NCI-H1694 treated with DMSO at 0.1 percent for 48 hours (cell line): ENCODE measurements around the gene MCAM.

ENCODE experiments used
- DNase-seq: peaks from one replicate; lab custom pipeline; 2025; lab: John Stamatoyannopoulos, UW

MCAM gene

GRCh38 chr11:119307219-119307618 is 9.7 kb downstream of the MCAM start:
- no peak for DNase-seq

GRCh38 chr11:119306373-119306890 is 10.5 kb downstream of the MCAM start:
- no peak for DNase-seq

DNA sequence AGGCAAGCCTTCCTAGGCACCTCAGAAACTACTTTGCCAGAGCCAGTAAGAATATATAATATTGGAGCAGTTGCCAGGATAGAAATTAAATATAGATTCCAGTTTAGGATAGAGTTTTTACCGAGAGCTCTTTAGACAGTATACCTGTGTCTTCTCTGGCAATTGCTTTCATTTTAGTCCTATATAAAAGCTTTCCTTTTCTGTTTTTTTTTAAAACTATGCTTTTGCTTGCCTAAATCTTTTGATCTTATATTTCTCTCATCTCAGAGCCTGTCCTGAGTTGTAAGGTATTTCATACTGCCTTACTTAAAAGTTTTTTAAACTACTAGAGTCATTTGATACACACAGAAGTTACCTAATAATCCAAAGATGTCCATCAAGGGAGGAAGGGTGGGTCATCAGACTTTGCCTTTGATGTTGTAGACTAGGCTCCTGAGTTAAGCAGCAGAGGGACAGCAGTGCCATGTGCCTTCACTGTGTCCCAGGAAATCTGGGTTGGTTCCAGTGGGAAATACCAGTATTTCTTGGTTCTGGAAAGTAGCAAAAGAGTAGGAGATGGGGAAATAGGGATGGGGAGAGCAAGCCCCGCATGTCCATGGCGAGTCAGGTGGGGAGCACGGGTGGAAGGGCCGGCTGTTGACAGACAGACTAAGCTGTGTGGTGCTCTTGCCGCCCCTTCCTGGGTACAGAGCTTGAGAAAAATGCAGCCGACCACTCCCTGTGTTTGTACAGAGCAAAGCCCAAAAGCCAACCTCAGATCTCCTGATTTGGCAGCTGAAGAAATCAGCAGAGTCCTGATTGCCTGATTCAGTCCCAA is 11.2 kb downstream of the MCAM start:
- no peak for DNase-seq

GRCh38 chr11:119303227-119303718 is 13.7 kb downstream of the MCAM start:
- DNase-seq: no peak

- DNase-seq: no peak
Measured at GRCh38 chr11:119300198-119300964, 16.5 kb downstream of the MCAM start.

- DNase-seq: no peak
Measured at GRCh38 chr11:119299416-119299815, 17.5 kb downstream of the MCAM start.

- DNase-seq: no peak
Measured at GRCh38 chr11:119298726-119299125, 18.2 kb downstream of the MCAM start.

DNA sequence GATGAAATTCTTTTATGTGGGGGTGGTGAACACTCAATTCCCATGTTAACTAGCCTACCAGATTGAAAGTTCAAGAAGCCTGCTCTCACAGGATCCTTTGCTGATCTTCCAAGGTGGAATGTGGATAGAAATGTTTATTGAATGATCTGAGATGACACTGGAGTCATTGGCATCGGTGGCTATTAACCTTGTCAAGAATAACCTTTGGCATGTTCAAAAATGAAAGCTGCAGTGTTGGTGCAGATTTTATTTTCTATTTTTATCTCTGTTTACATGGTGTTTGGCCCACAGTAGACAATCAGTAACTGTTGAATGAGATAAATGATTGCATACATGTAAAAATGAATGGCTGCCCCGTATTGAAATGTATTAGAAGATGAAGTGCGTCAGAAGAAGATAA is 19.0 kb downstream of the MCAM start:
- no peak for DNase-seq

DNA sequence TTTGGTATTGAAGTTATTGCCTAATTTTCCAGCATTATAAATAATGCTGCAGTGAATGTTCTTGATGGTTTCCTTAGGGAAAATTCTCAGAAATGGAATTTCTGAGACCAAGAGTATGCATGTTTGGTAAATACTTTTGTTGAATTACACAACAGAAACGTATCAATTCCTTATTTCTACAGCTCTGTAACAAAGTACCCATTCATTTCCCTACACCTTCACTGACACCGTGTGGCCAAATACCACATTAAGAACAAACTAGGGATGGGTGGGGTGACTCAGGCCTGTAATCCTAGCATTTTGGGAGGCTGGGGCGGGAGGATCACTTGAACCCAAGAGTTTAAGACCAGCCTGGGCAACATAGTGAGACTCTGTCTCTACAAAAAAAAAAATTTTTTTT is 21.8 kb downstream of the MCAM start:
- DNase-seq: no peak

DNA sequence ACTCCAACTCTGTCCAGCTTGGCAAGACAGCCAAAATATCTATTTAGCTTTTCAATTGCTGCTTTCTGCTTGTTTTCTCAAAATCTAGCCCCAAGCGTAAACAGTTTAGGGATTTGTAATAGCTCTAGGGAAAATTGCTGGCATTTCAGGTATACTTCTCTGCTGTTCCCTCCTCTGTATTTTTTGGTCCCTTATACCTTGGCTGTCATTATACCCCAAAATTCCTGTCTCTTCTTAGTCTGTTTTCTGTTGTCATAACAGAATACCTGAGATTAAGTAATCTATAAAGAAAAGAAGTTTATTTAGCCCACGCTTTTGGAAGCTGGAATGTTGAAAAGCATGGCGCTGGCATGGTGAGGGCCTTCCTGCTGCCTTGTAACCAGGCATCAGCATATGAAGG is 23.5 kb downstream of the MCAM start:
- no peak for DNase-seq

DNA sequence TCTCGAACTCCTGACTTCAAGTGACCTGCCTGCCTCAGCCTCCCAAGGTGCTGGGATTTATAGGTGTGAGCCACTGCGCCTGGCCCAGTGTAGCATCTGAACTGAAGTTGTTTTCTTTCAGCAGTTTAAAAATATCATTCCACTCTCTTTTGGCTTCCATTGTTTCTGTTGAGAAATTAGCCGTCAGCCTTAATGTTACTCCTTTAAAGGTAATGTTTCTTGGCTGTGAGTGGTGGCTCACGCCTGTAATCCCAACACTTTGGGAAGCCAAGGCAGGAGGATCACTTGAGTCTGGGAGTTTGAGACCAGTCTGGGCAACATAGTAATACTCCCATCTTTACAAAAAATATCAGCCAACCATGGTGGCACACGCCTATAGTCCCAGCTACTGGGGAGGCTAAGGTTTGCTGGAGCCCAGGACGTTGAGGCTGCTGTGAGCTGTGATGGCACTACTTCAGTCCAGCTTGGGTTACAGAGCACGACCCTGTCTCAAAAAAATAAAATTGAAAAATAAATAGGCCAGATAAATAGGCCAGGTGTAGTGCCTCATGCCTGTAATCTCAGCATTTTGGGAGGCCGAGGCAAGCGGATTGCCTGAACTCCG is 25.9 kb downstream of the MCAM start:
- DNase-seq: no peak

GRCh38 chr11:119288219-119288618 is 28.7 kb downstream of the MCAM start:
- no peak for DNase-seq

GRCh38 chr11:119285431-119285830 is 31.5 kb downstream of the MCAM start:
- no peak for DNase-seq

DNA sequence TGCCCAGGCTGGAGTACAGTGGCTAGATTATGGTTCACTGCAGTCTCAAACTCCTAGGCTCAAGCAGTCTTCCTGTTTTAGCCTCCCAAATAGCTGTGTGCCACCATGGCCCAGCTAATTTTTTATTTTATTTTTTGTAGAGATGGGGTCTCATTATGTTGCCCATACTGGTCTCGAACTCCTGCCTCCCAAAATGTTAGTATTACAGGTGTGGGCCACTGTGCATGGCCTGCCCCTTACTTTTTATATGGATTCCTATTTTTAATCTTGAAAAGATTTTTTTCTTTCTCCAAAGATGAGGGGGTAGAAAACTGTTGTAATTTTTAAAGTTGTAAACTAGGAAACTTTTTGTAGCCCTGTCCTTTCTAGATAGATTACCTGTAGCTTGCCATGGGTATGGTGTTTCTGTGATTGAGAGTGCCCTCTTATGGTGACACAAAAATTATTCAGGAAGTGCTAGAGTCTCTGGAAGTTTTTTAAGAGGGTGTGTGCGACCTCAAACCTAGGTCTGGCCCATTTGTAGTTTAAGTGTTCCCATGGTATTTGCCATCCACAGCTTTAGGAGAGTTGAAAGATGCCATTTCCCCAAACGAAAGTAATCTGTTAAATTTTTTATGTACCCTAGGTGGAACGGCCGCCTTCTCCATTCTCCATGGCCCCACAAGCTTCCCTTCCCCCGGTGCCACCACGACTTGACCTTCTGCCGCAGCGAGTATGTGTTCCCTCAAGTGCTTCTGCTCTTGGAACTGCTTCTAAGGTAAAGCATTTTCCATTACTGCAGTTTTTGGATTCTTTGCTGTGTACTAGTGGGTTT is 32.4 kb downstream of the MCAM start:
- DNase-seq: no peak

- DNase-seq: no peak
Measured at GRCh38 chr11:119282495-119282894, 34.4 kb downstream of the MCAM start.

GRCh38 chr11:119277660-119278059 is 39.3 kb downstream of the MCAM start:
- DNase-seq: no peak

- DNase-seq: no peak
Measured at GRCh38 chr11:119273721-119274120, 43.2 kb downstream of the MCAM start.

DNA sequence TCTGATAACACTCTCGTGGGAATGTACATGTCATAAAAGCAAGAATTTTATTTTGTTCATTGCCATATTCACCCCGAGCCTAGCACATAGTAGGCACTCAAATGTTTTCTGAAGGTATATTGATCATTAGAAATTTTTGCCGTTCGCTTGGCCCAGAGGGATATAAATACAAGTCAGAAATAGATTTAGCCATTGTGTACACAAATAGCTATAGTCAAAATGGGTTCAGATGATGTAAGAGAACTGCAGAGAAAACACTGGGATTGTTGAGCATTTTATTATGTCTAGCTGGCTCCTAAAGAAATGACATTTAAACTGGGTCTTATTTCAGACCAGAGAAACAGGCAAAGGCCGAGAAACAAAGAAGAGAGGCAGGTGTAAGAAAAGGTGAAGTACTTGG is 49.3 kb downstream of the MCAM start:
- no peak for DNase-seq

DNA sequence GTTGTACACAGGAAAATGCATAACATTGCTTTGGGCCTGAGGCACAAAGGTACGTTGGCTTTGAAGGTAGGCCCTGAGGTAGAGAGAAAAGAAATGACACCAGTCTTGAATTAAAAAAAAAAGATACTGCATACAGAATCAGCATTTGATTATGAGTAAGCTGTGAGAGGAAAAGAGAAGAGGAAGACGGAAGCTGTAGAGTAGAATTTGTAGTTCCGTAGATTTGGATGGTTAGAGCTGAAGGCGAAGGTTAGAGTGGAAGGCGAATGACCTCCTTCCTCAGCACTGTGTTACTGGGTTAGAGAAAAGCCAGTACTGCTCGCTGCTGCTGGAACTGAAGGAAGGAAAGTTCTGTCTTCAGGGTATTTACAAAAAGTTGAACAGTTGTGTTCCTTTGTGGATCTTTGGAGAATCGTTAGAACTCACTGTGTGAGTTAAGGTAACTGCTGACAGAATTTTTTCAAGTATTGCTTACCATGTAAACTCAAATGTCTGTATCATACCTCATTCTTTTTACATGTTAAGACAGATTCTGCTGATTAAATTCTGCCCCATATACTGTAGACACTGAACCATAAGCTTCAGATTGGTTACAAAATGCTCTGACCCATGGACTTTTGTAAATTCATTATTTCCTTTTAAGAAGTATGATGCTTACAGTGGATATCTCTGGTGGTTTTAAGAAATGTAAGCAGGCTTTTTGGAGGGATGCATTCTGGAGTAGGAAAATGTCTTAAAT is 50.2 kb downstream of the MCAM start:
- DNase-seq: no peak

- no peak for DNase-seq
Measured at GRCh38 chr11:119266063-119266462, 50.9 kb downstream of the MCAM start.

GRCh38 chr11:119263352-119263940 is 53.5 kb downstream of the MCAM start:
- no peak for DNase-seq
